Measurements from ENCODE around the gene IMP3. TPM values are rescaled to one million over a fixed set of nuclear protein-coding genes. Genes with fewer than 3 reads are reported as not detected.

The IMP3 gene
- total and polyA plus RNA-seq, 9 of the 15 experiments (the other 6 are each of a cell fraction or from before 2014, with no cell fraction given), result 14.5 to 160 (median 74.4) TPM

DNA sequence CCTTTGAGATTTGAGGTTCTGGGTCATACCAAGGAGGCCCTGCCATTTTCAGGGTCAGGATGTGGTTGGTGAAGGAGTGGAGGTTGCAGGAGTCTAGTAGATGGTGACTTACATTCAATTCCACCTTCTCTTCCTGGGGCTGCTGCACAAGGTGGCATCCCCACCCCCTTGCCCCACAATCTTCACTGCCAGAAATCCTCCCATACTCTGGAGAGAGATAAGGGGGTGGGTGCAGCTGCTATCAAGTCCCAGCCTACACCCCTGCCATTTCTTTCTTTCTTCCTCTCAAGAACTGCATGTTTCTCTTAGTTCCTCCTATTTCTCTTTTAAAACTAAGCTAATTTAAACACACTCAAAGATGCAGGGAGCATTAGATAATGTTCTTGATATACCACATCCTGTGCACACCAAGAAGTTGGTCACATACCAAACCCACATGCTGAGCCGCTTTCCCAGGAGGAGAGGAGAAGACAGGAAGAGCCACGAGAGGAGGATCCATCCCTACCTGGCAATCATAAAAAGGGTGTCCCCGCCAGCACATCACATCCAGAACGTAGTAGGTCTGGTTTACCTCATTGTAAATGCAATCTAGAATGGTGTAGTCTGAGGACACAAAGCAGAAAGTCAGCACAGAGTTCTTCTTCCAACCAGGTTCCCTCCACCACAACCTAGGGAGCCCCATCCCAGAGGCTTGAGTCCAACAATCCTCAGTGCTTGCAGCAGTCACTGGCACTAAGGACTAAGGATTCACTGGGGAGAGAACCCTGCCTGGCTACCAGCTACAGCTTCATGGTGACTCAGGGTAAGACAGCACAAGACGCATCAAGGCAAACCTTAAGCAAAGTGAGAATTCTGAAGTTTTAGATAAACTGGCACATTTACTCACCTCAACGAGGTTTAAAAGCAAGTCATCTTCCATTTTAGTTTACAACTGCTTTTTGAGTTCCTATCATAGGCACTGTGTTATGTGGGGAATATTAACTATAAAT lies 33.0 kb downstream of the IMP3 start (continued):
- TF ChIP-seq ZNF445 (CRISPR knock-in tag; IDR thresholded peaks at IDR 0.05; ENCODE audit: low read depth) (no peak), NUFIP1 (IDR thresholded peaks at IDR 0.05; ENCODE audit: partially characterized antibody) (no peak), HMG20A (CRISPR knock-in tag; conservative IDR thresholded peaks at IDR 0.05) (no peak), JUNB (CRISPR knock-in tag; conservative IDR thresholded peaks at IDR 0.05) (no peak), SMC3 (conservative IDR thresholded peaks at IDR 0.05; ENCODE audit: insufficient read depth, low read depth, low read length) (no peak), FOXA1 (IDR thresholded peaks at IDR 0.05; ENCODE audit: borderline replicate concordance) (no peak), MYNN (IDR thresholded peaks at IDR 0.05) (0 out of 2 replicates have a peak, but pooled peaks have one; percentile 37), MYNN (CRISPR knock-in tag; IDR thresholded peaks at IDR 0.05) (no peak), RBM25 (IDR thresholded peaks at IDR 0.05; ENCODE audit: low read depth, low read length, severe bottlenecking) (no peak), RHOXF2B (CRISPR knock-in tag; conservative IDR thresholded peaks at IDR 0.05) (no peak), SMAD2 (IDR thresholded peaks at IDR 0.05; ENCODE audit: low read depth, low read length) (no peak), ZKSCAN1 (IDR thresholded peaks at IDR 0.05; ENCODE audit: low read depth, low read length) (peak; percentile 62; the same call in 1 of the 2 replicates), HMG20B (CRISPR knock-in tag; IDR thresholded peaks at IDR 0.05) (no peak), SIRT6 (IDR thresholded peaks at IDR 0.05; ENCODE audit: low read depth, low read length) (no peak)
- TF ChIP-seq, protein P1, sequence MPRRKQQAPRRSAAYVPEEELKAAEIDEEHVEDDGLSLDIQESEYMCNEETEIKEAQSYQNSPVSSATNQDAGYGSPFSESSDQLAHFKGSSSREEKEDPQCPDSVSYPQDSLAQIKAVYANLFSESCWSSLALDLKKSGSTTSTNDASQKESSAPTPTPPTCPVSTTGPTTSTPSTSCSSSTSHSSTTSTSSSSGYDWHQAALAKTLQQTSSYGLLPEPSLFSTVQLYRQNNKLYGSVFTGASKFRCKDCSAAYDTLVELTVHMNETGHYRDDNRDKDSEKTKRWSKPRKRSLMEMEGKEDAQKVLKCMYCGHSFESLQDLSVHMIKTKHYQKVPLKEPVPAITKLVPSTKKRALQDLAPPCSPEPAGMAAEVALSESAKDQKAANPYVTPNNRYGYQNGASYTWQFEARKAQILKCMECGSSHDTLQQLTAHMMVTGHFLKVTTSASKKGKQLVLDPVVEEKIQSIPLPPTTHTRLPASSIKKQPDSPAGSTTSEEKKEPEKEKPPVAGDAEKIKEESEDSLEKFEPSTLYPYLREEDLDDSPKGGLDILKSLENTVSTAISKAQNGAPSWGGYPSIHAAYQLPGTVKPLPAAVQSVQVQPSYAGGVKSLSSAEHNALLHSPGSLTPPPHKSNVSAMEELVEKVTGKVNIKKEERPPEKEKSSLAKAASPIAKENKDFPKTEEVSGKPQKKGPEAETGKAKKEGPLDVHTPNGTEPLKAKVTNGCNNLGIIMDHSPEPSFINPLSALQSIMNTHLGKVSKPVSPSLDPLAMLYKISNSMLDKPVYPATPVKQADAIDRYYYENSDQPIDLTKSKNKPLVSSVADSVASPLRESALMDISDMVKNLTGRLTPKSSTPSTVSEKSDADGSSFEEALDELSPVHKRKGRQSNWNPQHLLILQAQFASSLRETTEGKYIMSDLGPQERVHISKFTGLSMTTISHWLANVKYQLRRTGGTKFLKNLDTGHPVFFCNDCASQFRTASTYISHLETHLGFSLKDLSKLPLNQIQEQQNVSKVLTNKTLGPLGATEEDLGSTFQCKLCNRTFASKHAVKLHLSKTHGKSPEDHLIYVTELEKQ (CRISPR knock-in tag; IDR thresholded peaks at IDR 0.05), result no peak
- TF ChIP-seq, protein P2, sequence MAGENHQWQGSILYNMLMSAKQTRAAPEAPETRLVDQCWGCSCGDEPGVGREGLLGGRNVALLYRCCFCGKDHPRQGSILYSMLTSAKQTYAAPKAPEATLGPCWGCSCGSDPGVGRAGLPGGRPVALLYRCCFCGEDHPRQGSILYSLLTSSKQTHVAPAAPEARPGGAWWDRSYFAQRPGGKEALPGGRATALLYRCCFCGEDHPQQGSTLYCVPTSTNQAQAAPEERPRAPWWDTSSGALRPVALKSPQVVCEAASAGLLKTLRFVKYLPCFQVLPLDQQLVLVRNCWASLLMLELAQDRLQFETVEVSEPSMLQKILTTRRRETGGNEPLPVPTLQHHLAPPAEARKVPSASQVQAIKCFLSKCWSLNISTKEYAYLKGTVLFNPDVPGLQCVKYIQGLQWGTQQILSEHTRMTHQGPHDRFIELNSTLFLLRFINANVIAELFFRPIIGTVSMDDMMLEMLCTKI (IDR thresholded peaks at IDR 0.05; ENCODE audit: partially characterized antibody), result no peak
- TF ChIP-seq, protein P3, sequence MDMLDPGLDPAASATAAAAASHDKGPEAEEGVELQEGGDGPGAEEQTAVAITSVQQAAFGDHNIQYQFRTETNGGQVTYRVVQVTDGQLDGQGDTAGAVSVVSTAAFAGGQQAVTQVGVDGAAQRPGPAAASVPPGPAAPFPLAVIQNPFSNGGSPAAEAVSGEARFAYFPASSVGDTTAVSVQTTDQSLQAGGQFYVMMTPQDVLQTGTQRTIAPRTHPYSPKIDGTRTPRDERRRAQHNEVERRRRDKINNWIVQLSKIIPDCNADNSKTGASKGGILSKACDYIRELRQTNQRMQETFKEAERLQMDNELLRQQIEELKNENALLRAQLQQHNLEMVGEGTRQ (CRISPR knock-in tag; IDR thresholded peaks at IDR 0.05), result no peak
- TF ChIP-seq, protein P4, sequence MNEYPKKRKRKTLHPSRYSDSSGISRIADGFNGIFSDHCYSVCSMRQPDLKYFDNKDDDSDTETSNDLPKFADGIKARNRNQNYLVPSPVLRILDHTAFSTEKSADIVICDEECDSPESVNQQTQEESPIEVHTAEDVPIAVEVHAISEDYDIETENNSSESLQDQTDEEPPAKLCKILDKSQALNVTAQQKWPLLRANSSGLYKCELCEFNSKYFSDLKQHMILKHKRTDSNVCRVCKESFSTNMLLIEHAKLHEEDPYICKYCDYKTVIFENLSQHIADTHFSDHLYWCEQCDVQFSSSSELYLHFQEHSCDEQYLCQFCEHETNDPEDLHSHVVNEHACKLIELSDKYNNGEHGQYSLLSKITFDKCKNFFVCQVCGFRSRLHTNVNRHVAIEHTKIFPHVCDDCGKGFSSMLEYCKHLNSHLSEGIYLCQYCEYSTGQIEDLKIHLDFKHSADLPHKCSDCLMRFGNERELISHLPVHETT (CRISPR knock-in tag; conservative IDR thresholded peaks at IDR 0.05 in 1 of 2, IDR thresholded peaks at IDR 0.05 in 1 of 2), result no peak
- TF ChIP-seq, protein P5, sequence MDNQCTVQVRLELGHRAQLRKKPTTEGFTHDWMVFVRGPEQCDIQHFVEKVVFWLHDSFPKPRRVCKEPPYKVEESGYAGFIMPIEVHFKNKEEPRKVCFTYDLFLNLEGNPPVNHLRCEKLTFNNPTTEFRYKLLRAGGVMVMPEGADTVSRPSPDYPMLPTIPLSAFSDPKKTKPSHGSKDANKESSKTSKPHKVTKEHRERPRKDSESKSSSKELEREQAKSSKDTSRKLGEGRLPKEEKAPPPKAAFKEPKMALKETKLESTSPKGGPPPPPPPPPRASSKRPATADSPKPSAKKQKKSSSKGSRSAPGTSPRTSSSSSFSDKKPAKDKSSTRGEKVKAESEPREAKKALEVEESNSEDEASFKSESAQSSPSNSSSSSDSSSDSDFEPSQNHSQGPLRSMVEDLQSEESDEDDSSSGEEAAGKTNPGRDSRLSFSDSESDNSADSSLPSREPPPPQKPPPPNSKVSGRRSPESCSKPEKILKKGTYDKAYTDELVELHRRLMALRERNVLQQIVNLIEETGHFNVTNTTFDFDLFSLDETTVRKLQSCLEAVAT (IDR thresholded peaks at IDR 0.05), result no peak
